Endothelial cell of umbilical vein (primary cell): ENCODE measurements around the gene TEX35. TPM values are rescaled to one million over a fixed set of nuclear protein-coding genes. Genes with fewer than 3 reads are reported as not detected.

Source experiments
- BruUV-seq: library from RNA; stranded (reverse); fragments of 400-500 nt; replicated peaks from 2 replicates; lab custom pipeline; 2021; lab: Mats Ljungman, UMichigan
- CTCF ChIA-PET: fragments of 300-600, 350-600 bp; sonication (Branson Sonifier 250); formaldehyde crosslinking; loops from one replicate; lab custom pipeline; 2021; ENCODE audit warnings: antibody characterized with exemption, inconsistent platforms; lab: Charles Lee
- POLR2A ChIA-PET: fragments of 300-600, 350-600 bp; sonication (Branson Sonifier 250); formaldehyde crosslinking; loops from one replicate; lab custom pipeline; 2021; ENCODE audit warnings: antibody characterized with exemption, inconsistent platforms; lab: Charles Lee
- DNase-seq: peaks from one replicate; pipeline ENCODE4 v3.0.0-alpha.2; 2011; ENCODE audit warnings: low read depth, low spot score
- FAIRE-seq: peaks from 2 replicates; lab custom pipeline; 2011; peaks lifted over from hg19 to GRCh38; lab: Jason Lieb, UNC
- H2AFZ ChIP-seq: 2 replicates; pipeline ENCODE4 v1.6.0; 2012; ENCODE audit warnings: low read depth, low read length, control low read depth, inconsistent platforms
- H3K27ac ChIP-seq: 2 replicates; pipeline ENCODE4 v1.5.1; 2011; ENCODE audit warnings: low read depth, mild to moderate bottlenecking, control low read depth, low read length, moderate library complexity; ENCODE audit not compliant: insufficient read depth
- H3K27me3 ChIP-seq, 2 experiments: 2 replicates each; pipeline versions ENCODE4 v1.6.0 to v1.6.1; 2011; ENCODE audit warnings: low read length in 2 of 2, mixed read lengths in 1 of 2; ENCODE audit not compliant: control insufficient read depth in 2 of 2, insufficient read depth in 2 of 2
- H3K36me3 ChIP-seq, 2 experiments: 2 replicates in 1 of 2; 3 replicates in 1 of 2; pipeline ENCODE4 v1.5.1; 2011; ENCODE audit warnings: low read length in 2 of 2, mild to moderate bottlenecking in 1 of 2, moderate library complexity in 1 of 2; ENCODE audit not compliant: control insufficient read depth in 2 of 2, insufficient read depth in 2 of 2; ENCODE audit errors: extremely low read depth in 1 of 2
- H3K4me1 ChIP-seq: 3 replicates; pipeline ENCODE4 v1.5.1; 2011; ENCODE audit warnings: mild to moderate bottlenecking, low read length; ENCODE audit not compliant: control insufficient read depth, insufficient read depth; ENCODE audit errors: extremely low read depth
- H3K4me2 ChIP-seq: 2 replicates; pipeline ENCODE4 v1.6.1; 2011; ENCODE audit warnings: low read length, control low read depth, mixed read lengths; ENCODE audit not compliant: insufficient read depth
- H3K4me3 ChIP-seq, 3 experiments: fragments of 200-600 bp in 1 of 3; sonication (generic), shearing (Covaris generic) in 1 of 3; replicated peaks in 1 of 3; 2 replicates each; pipeline ENCODE4 v1.5.1; 2011 to 2016; ENCODE audit warnings: control low read depth in 3 of 3, low read length in 3 of 3, mild to moderate bottlenecking in 2 of 3, inconsistent platforms in 1 of 3, low read depth in 1 of 3, moderate library complexity in 1 of 3; ENCODE audit not compliant: insufficient read depth in 1 of 3
- H3K79me2 ChIP-seq: 2 replicates; pipeline ENCODE4 v1.6.0; 2012; ENCODE audit warnings: low read length, inconsistent platforms; ENCODE audit not compliant: control insufficient read depth, insufficient read depth
- H3K9ac ChIP-seq: replicated peaks from 2 replicates; pipeline ENCODE3; 2011; ENCODE audit warnings: low read length, control low read depth; ENCODE audit not compliant: insufficient read depth; ENCODE audit errors: extremely low read depth
- H3K9me1 ChIP-seq: replicated peaks from 3 replicates; pipeline ENCODE4 v1.6.0; 2011; ENCODE audit warnings: mild to moderate bottlenecking, low read length; ENCODE audit not compliant: control insufficient read depth, insufficient read depth; ENCODE audit errors: extremely low read depth
- H3K9me3 ChIP-seq: replicated peaks from 2 replicates; pipeline ENCODE4 v1.5.1; 2012; ENCODE audit warnings: low read length, inconsistent platforms; ENCODE audit not compliant: control insufficient read depth, insufficient read depth
- H4K20me1 ChIP-seq: replicated peaks from 2 replicates; pipeline ENCODE3; 2011; ENCODE audit warnings: mild to moderate bottlenecking, low read length; ENCODE audit not compliant: control insufficient read depth, insufficient read depth; ENCODE audit errors: extremely low read depth
- EZH2 ChIP-seq: IDR thresholded peaks from 2 replicates; pipeline ENCODE4 v1.6.1; 2012; ENCODE audit warnings: borderline replicate concordance, low read depth, mild to moderate bottlenecking, moderate library complexity, low read length, inconsistent platforms; ENCODE audit not compliant: severe bottlenecking
- FOS ChIP-seq: IDR thresholded peaks from 2 replicates; pipeline ENCODE4 v1.6.1; 2011; ENCODE audit warnings: mild to moderate bottlenecking, low read length, moderate library complexity, borderline replicate concordance; ENCODE audit not compliant: insufficient read depth
- GATA2 ChIP-seq: IDR thresholded peaks from 2 replicates; pipeline ENCODE4 v1.7.0; 2011; ENCODE audit warnings: low read depth, mild to moderate bottlenecking, moderate library complexity, mixed read lengths, low read length; ENCODE audit not compliant: insufficient read length, insufficient read depth
- JUN ChIP-seq: IDR thresholded peaks from 2 replicates; pipeline ENCODE4 v1.6.1; 2011; ENCODE audit warnings: borderline replicate concordance, low read depth; ENCODE audit not compliant: insufficient read length, insufficient read depth
- MYC ChIP-seq: IDR thresholded peaks from one replicate; pipeline ENCODE4 v1.6.1; 2011; ENCODE audit warnings: mild to moderate bottlenecking, low read depth, low read length
- POLR2A ChIP-seq: IDR thresholded peaks from 2 replicates; pipeline ENCODE4 v1.6.1; 2012; ENCODE audit warnings: low read depth, mild to moderate bottlenecking, control low read depth, low read length
- POLR2AphosphoS5 ChIP-seq: IDR thresholded peaks from 2 replicates; pipeline ENCODE4 v1.6.1; 2012; ENCODE audit warnings: low read depth, mild to moderate bottlenecking, control low read depth, low read length, moderate library complexity; ENCODE audit not compliant: insufficient read depth
- dilution Hi-C: fragments of 300-500 bp; cut with MboI; formaldehyde crosslinking; loops from one replicate; pipeline ENCODE4 v1.15.0; 2019; ENCODE audit warnings: low sequenced_read_pairs; ENCODE audit not compliant: extremely low pct_ligation_motif_present
- intact Hi-C: fragments of 100-400 bp; cut with micrococcal nuclease; formaldehyde crosslinking; loops from one replicate; pipeline ENCODE4 v1.10.0; 2022
- polyA plus RNA-seq, 4 experiments: library from polyadenylated mRNA; depleted of rRNA in 3 of 4; stranded (reverse) in 3 of 4; unstranded in 1 of 4; fragments of >200 nt; gene quantifications; 2 replicates each; pipeline versions ENCODE4 v1.2.1 to v1.2.3, GENCODE V29; 2011 to 2012; ENCODE audit warnings: missing spikeins in 1 of 4
- total RNA-seq: library from RNA; stranded (reverse); gene quantifications from 2 replicates; pipeline ENCODE4 v1.2.3, GENCODE V29; 2021
- TF ChIP-seq, protein P1 (sequence below): IDR thresholded peaks from 2 replicates; pipeline ENCODE4 v1.6.1; 2011; ENCODE audit not compliant: insufficient read depth, insufficient read length
- TF ChIP-seq, protein P2 (sequence below), 2 donors: IDR thresholded peaks; 1 replicate in 1 of 2; 2 replicates in 1 of 2; pipeline ENCODE4 v1.5.1; 2011; ENCODE audit warnings: low read length in 2 of 2, mild to moderate bottlenecking in 2 of 2, moderate library complexity in 2 of 2, control low read depth in 1 of 2, inconsistent platforms in 1 of 2, low read depth in 1 of 2; ENCODE audit not compliant: insufficient read depth in 1 of 2; ENCODE audit errors: extremely low read depth in 1 of 2

The TEX35 gene
- total and polyA plus RNA-seq, 2 donors (not counting 3 experiments of a cell fraction or from before 2014, with no cell fraction given) = not detected

DNA sequence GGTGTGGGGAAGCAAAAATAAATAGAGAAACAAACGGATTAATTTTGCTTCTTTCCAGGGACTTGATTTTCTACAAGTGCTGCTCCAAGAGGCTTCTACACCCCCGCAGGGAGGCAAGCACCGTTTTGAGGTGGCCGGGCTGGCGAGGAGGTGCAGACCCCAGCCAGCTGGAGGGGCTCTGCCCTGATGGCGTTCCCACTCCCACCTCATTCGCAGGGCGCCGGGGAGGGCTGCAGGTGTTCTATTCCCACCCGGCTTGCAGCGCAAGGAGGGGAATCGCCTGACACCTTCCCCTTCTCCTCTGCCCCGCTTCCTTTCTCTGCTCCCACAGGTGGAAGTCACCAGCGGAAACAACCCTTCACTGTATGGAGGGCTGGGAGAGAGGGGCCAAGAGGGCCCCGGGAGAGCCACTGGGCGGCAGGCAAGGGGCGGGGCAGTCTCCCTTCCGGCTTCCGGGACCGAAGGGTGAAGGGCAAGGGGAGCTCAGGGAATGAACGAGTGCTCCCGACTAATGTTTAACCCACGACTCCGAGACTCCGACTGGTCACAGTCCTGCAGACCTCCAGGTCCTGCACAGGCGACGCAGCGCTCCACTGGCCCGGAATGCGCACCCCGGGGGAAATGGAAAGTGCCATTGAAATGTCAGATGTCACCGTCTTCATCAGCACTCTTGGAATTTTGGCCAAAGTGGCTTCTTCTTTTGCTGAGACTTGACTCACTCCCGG is 29.1 kb downstream of the TEX35 start:
- peak overlapping the region; percentile 66 for H3K4me2 ChIP-seq
- DNase-seq (peak; percentile 6), FAIRE-seq (no peak)
- peaks cover 11% of the 10 kb centered on the region for H3K4me1 ChIP-seq
- POLR2A ChIA-PET = no interaction called here
- peak overlapping the region; percentile 82 for H2AFZ ChIP-seq
- H4K20me1 ChIP-seq = no peaks in the 10 kb centered on the region
- intact Hi-C loops (loop anchor here (1.0 to 2.0 kb wide), 7 partner anchors 142 to 824 kb away; partner anchors contain the start of gene ANGPTL1), dilution Hi-C loops (no loop called here)
- H3K79me2 ChIP-seq = no peaks in the 10 kb centered on the region
- H3K9me1 ChIP-seq = no peaks in the 10 kb centered on the region
- no TSS peak for BruUV-seq
- no peak overlapping the region for H3K9ac ChIP-seq
- CTCF ChIA-PET = interaction anchor here (1.2 to 14.6 kb wide), 18 partner anchors 10 to 462 kb away, joined by 3 to 349 read pairs (median 8); partner anchors contain the start of gene RALGPS2
- H3K27me3 ChIP-seq = no peaks in the 10 kb centered on the region
- H3K36me3 ChIP-seq = no peaks in the 10 kb centered on the region
- H3K27ac ChIP-seq = no peak overlapping the region
- no peaks in the 10 kb centered on the region for H3K9me3 ChIP-seq
- TF ChIP-seq POLR2AphosphoS5 (no peak), GATA2 (no peak), MYC (no peak), EZH2 (no peak), FOS (no peak), JUN (no peak), POLR2A (no peak)
- TF ChIP-seq, protein P1, sequence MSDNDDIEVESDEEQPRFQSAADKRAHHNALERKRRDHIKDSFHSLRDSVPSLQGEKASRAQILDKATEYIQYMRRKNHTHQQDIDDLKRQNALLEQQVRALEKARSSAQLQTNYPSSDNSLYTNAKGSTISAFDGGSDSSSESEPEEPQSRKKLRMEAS = no peak
- TF ChIP-seq, protein P2, sequence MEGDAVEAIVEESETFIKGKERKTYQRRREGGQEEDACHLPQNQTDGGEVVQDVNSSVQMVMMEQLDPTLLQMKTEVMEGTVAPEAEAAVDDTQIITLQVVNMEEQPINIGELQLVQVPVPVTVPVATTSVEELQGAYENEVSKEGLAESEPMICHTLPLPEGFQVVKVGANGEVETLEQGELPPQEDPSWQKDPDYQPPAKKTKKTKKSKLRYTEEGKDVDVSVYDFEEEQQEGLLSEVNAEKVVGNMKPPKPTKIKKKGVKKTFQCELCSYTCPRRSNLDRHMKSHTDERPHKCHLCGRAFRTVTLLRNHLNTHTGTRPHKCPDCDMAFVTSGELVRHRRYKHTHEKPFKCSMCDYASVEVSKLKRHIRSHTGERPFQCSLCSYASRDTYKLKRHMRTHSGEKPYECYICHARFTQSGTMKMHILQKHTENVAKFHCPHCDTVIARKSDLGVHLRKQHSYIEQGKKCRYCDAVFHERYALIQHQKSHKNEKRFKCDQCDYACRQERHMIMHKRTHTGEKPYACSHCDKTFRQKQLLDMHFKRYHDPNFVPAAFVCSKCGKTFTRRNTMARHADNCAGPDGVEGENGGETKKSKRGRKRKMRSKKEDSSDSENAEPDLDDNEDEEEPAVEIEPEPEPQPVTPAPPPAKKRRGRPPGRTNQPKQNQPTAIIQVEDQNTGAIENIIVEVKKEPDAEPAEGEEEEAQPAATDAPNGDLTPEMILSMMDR (IDR thresholded peaks at IDR 0.05; ENCODE audit: extremely low read depth in 1 of 2, insufficient read depth in 1 of 2, low read depth in 1 of 2, low read length in 2 of 2) = no peak
- H3K4me3 ChIP-seq = peak overlapping the region; percentile 14 to 77 (median 53)
